Uterus (tissue), 4 donors: ENCODE data around the gene XYLT1. TPM values are rescaled to one million over a fixed set of nuclear protein-coding genes. Genes with fewer than 3 reads are reported as not detected.

ENCODE experiments used
- DNase-seq, 2 donors: peaks; one replicate each; pipeline ENCODE4 v3.0.0-alpha.2; 2019 to 2020
- H3K27ac ChIP-seq, 2 donors: fragments of 200-600 bp; sonication (generic); 1 replicate in 1 of 2; 2 replicates in 1 of 2; pipeline ENCODE4 v1.5.1; 2016 to 2018
- H3K27me3 ChIP-seq, 2 donors: fragments of 200-600 bp; sonication (generic); one replicate each; pipeline ENCODE4 v1.5.1; 2018 to 2019; ENCODE audit warnings: control low read depth in 1 of 2
- H3K36me3 ChIP-seq, 2 donors: fragments of 200-600 bp; sonication (generic); one replicate each; pipeline ENCODE4 v1.5.1; 2019; ENCODE audit warnings: control low read depth in 1 of 2
- H3K4me1 ChIP-seq, 2 donors: fragments of 200-600 bp; sonication (generic); one replicate each; pipeline ENCODE4 v1.5.1; 2018 to 2019; ENCODE audit warnings: control low read depth in 1 of 2
- H3K4me3 ChIP-seq, 2 donors: fragments of 200-600 bp; sonication (generic); 1 replicate in 1 of 2; 2 replicates in 1 of 2; pipeline ENCODE4 v1.5.1; 2018 to 2019; ENCODE audit warnings: mild to moderate bottlenecking in 1 of 2
- H3K9me3 ChIP-seq, 2 donors: fragments of 200-600 bp; sonication (generic); one replicate each; pipeline ENCODE4 v1.5.1; 2019; ENCODE audit warnings: control low read depth in 1 of 2
- POLR2A ChIP-seq, 2 donors: fragments of 450-650 bp; IDR thresholded peaks; one replicate each; pipeline ENCODE4 v1.6.1; 2016; ENCODE audit warnings: antibody characterized with exemption in 2 of 2, mild to moderate bottlenecking in 1 of 2, moderate library complexity in 1 of 2
- intact Hi-C: fragments of 100-400 bp; cut with DNase I; formaldehyde crosslinking; loops from one replicate; pipeline ENCODE4 v1.15.1; 2023; ENCODE audit warnings: low total_unique reads
- total RNA-seq, 4 donors: library from RNA; depleted of rRNA in 3 of 4; stranded (reverse); fragments of >200 nt in 3 of 4; gene quantifications; one replicate each; pipeline versions ENCODE4 v1.1.0 to v1.2.4, GENCODE V29; 2014 to 2023
- TF ChIP-seq, protein P1 (sequence below), 4 experiments: fragments of 200-600 bp in 2 of 4; fragments of 450-650 bp in 2 of 4; sonication (generic) in 2 of 4; IDR thresholded peaks; one replicate each; pipeline ENCODE4 v1.5.1; 2016 to 2019; ENCODE audit warnings: antibody characterized with exemption in 4 of 4, mild to moderate bottlenecking in 2 of 4, moderate library complexity in 1 of 4
- donor health status: DM: yes; HTN: yes; CAD: no.

XYLT1 gene
- total RNA-seq, 4 donors from 2014 or later = 1.5 to 42.2 (median 15.7) TPM

DNA sequence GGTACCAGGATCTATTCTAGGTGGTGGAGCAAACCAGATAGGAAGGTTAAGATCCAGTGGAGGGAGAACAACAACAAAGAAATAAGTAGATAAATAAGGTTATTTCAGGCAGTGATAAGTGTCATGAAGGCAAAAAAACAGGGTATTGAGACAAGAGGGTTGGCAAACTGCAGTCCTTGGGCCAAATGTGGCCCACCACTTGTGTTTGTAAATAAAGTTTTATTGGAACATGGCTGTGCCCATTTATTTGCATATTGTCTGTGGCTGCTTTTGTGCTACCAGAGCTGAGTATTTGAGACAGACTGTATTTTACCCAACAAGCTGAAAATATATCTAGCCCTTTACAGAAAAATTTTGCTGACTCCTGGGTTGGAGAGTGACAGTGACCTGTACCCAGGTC is 361.3 kb downstream of the XYLT1 start:
- DNase-seq = no peak
- no peak overlapping the region for H3K4me3 ChIP-seq
- intact Hi-C loops = no loop called here
- H3K36me3 ChIP-seq = no peaks in the 10 kb centered on the region
- H3K4me1 ChIP-seq = no peaks in the 10 kb centered on the region
- H3K27ac ChIP-seq = no peak overlapping the region
- TF ChIP-seq, protein P1, sequence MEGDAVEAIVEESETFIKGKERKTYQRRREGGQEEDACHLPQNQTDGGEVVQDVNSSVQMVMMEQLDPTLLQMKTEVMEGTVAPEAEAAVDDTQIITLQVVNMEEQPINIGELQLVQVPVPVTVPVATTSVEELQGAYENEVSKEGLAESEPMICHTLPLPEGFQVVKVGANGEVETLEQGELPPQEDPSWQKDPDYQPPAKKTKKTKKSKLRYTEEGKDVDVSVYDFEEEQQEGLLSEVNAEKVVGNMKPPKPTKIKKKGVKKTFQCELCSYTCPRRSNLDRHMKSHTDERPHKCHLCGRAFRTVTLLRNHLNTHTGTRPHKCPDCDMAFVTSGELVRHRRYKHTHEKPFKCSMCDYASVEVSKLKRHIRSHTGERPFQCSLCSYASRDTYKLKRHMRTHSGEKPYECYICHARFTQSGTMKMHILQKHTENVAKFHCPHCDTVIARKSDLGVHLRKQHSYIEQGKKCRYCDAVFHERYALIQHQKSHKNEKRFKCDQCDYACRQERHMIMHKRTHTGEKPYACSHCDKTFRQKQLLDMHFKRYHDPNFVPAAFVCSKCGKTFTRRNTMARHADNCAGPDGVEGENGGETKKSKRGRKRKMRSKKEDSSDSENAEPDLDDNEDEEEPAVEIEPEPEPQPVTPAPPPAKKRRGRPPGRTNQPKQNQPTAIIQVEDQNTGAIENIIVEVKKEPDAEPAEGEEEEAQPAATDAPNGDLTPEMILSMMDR (IDR thresholded peaks at IDR 0.05) = no peak
- no peak for TF ChIP-seq POLR2A (IDR thresholded peaks at IDR 0.05)
- H3K27me3 ChIP-seq = no peaks in the 10 kb centered on the region
- H3K9me3 ChIP-seq = no peaks in the 10 kb centered on the region

DNA sequence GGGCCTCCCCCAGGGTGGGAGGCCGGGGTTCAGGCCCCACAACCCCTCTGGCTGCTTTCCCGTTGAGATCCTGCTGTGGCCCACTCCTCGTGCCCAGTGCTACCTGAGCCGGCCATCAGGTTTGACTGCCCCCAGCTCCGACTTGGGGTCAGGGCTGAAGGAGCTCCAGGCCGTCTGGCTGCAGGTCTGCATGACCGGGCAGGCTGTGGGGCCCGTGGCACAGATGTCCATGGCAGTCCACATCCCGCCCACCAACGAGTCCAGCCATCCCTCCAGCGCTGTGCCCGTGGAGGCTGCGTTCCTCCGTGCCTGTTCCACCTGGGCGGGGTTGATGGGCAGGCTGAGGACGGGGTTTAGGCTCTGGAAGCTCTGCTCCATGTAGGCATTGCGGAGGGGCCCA is 362.2 kb downstream of the XYLT1 start:
- intact Hi-C loops = no loop called here
- no peak for DNase-seq
- no peak overlapping the region for H3K27ac ChIP-seq
- H3K4me1 ChIP-seq = no peaks in the 10 kb centered on the region
- no peaks in the 10 kb centered on the region for H3K9me3 ChIP-seq
- no peaks in the 10 kb centered on the region for H3K36me3 ChIP-seq
- TF ChIP-seq, protein P1 (IDR thresholded peaks at IDR 0.05) = no peak
- no peak for TF ChIP-seq POLR2A (IDR thresholded peaks at IDR 0.05)
- no peak overlapping the region for H3K4me3 ChIP-seq
- no peaks in the 10 kb centered on the region for H3K27me3 ChIP-seq

DNA sequence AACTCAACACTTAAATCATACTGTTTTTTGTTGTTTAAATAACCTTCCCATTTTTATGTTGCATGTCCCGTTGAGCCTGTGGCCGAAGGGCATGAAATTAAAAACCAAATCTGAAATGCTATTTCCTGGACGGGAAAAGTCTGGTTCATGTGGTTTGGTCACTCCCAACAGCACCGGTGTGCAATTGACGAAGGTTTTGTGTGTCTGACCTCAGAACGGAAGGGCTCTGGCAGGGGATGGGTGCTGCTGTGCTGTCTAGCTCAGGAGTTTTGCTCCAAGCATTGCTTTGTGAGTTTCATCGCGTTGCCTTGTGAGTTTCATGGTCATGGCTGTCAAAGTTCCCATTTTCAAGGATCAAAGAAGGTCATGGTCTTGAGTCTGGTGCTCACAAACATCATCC is 363.3 kb downstream of the XYLT1 start:
- TF ChIP-seq POLR2A (IDR thresholded peaks at IDR 0.05) = no peak
- TF ChIP-seq, protein P1 (IDR thresholded peaks at IDR 0.05) = no peak

DNA sequence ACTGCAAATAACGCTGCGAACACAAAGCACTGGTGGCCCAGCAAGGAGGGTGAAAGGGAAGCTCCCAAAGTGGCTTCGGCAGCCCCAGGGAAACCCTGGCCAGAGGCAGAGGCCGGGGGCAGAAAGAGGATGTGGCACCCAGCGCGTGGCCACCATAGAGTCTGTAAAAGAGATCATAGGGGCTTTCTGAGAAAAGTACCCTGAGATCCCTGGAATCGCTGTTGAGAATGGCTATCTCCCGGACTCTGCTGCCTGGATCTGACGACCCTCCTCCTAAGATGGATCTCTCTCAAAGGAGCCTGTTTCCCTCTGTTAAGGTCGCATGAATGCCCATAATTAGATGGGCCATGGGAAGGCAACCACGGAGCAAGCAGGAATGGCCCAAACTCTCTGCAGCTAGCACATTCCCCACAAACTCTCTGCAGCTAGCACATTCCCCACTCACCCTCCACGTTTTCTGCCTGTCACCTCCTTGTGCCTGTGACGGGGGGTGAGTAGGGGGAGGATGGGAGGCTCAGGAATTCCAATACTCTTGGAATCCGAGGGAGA is 364.4 kb downstream of the XYLT1 start:
- Histone ChIP-seq H3K27ac (no peak overlapping the region), H3K4me3 (no peak overlapping the region), H3K27me3 (no peaks in the 10 kb centered on the region), H3K36me3 (no peaks in the 10 kb centered on the region), H3K4me1 (no peaks in the 10 kb centered on the region), H3K9me3 (no peaks in the 10 kb centered on the region)
- intact Hi-C loops = no loop called here
- TF ChIP-seq POLR2A (IDR thresholded peaks at IDR 0.05) = no peak
- TF ChIP-seq, protein P1 (IDR thresholded peaks at IDR 0.05) = no peak
- DNase-seq = no peak

More for the DNA sequence above, 363.3 kb downstream of the XYLT1 start:
- Histone ChIP-seq H3K4me3 (no peak overlapping the region), H3K27me3 (no peaks in the 10 kb centered on the region), H3K4me1 (no peaks in the 10 kb centered on the region), H3K27ac (no peak overlapping the region), H3K36me3 (no peaks in the 10 kb centered on the region), H3K9me3 (no peaks in the 10 kb centered on the region)
- intact Hi-C loops = no loop called here
- DNase-seq = no peak

DNA sequence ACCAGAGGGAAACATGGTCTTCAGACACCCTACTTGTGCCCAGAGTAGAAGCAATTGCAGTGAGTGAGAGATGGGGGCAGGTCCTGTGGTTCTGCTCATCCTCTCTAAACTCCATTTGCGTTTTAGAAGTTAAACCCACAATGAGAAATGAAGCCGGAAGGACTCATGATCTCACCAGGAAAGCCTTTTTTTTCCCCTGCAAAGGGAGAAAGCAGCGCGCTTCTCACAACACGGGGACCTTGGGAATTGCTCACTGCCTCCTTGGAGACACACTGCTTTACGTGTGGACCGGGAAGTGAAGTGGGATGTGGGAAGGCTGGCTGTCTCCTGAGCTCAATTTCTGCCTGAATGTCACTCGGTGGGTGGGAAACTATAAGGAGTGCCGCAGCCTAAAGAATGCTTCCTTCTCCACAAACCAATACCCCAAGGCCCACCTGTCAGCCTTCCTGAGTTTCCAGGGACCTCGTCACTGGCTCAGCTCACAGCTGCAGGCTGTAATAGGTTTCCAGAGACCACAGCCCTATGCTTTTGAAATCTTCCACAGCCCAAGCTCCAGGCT is 365.4 kb downstream of the XYLT1 start:
- Histone ChIP-seq H3K4me3 (no peak overlapping the region), H3K27me3 (no peaks in the 10 kb centered on the region), H3K9me3 (no peaks in the 10 kb centered on the region), H3K27ac (no peak overlapping the region), H3K4me1 (no peaks in the 10 kb centered on the region), H3K36me3 (no peaks in the 10 kb centered on the region)
- intact Hi-C loops = no loop called here
- TF ChIP-seq, protein P1 (IDR thresholded peaks at IDR 0.05) = no peak
- no peak for TF ChIP-seq POLR2A (IDR thresholded peaks at IDR 0.05)
- DNase-seq = no peak
